Measurements from ENCODE around the gene PRR11. TPM values are rescaled to one million over a fixed set of nuclear protein-coding genes. Genes with fewer than 3 reads are reported as not detected.

The PRR11 gene
- total and polyA plus RNA-seq, 4 donors: 0.63 to 4.2 (median 2.0) TPM

- Histone ChIP-seq H3K27ac (ENCODE audit: low read depth in 1 of 2, low read length in 1 of 2) (no peak overlapping the region), H3K4me1 (ENCODE audit: control insufficient read depth in 5 of 5, insufficient read depth in 5 of 5, low read length in 5 of 5) (peaks cover 0 to 8% (median 3%) of the 10 kb centered on the region in 5 donors), H3K27me3 (ENCODE audit: control insufficient read depth in 3 of 3, insufficient read depth in 3 of 3, low read length in 2 of 3) (no peaks in the 10 kb centered on the region), H3K36me3 (ENCODE audit: control insufficient read depth in 4 of 4, insufficient read depth in 4 of 4, low read length in 4 of 4) (peaks cover 0 to 15% (median 2%) of the 10 kb centered on the region in 4 donors), H3K9me3 (ENCODE audit: control insufficient read depth in 4 of 4, insufficient read depth in 3 of 4, low read length in 3 of 4) (no peaks in the 10 kb centered on the region), H3K9ac (ENCODE audit: insufficient read depth in 1 of 2, low read length in 2 of 2) (no peak overlapping the region), H3K4me3 (no peak overlapping the region)
- WGBS, 2 donors: 87 to 92% methylated on average over 3 of the region's 3 CpGs
- no peak for ATAC-seq (ENCODE audit: insufficient read depth, low FRiP score)
- no peak for TF ChIP-seq CTCF (IDR thresholded peaks at IDR 0.05; ENCODE audit: control extremely low read depth, extremely low read depth)
- DNase-seq: no peak
Measured at GRCh38 chr17:59111539-59111938, 44.0 kb upstream of the PRR11 start.

DNA sequence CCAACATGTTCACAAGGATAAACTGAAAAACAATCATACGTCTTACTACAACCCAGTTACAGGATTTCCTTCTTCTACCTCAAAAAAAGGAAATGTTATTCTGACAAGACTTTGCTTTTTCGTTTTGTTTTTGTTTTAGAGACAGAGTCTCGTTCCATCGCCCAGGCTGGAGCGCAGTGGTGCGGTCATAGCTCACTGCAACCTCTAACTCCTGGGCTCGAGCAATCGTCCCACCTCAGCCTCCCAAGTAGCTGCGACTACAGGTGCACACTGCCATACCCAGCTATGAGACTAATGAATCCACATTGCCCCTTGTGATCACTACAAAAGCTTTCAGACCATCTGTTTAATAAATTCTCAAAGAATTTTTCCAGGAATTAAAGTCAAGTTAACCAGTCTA lies 40.1 kb upstream of the PRR11 start:
- no peak overlapping the region for H3K27ac ChIP-seq (ENCODE audit: low read depth in 1 of 2, low read length in 1 of 2)

DNA sequence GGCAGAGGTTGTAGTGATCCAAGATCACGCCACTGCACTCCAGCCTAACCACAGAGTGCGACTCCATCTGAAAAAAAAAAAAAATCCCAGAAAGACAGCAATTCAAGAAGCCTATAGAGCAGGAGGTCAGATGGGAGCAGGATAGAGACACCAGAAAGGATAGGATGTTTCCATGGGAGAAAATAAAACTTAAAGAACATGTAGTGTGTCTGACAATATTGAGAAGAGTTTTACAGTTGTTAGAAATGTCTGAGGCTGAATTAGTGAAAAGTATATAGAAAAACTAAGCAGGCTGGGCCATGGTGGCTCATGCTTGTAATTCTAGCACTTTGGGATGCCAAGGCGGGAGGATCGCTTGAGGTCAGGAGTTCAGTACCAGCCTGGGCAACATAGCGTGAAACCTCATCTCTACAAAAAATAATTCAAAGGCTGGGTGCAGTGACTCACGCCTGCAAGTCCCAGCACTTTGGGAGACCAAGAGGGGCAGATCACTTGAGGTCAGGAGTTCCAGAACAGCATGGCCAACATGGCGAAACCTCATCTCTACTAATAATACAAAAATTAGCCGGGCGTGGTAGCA lies 33.6 kb upstream of the PRR11 start:
- H3K4me3 ChIP-seq: no peak overlapping the region
- no peak overlapping the region for H3K27ac ChIP-seq (ENCODE audit: low read depth in 1 of 2, low read length in 1 of 2)
- no peaks in the 10 kb centered on the region for H3K4me1 ChIP-seq (ENCODE audit: control insufficient read depth in 5 of 5, insufficient read depth in 5 of 5, low read length in 5 of 5)
- TF ChIP-seq CTCF (IDR thresholded peaks at IDR 0.05; ENCODE audit: control extremely low read depth, extremely low read depth): no peak
- H3K9ac ChIP-seq (ENCODE audit: insufficient read depth in 1 of 2, low read length in 2 of 2): no peak overlapping the region
- H3K36me3 ChIP-seq (ENCODE audit: control insufficient read depth in 4 of 4, insufficient read depth in 4 of 4, low read length in 4 of 4): peaks cover 1 to 8% (median 5%) of the 10 kb centered on the region in 4 donors
- no peak for DNase-seq
- 97 to 99% methylated on average over 9 of the region's 9 CpGs for WGBS, 2 donors
- H3K9me3 ChIP-seq (ENCODE audit: control insufficient read depth in 4 of 4, insufficient read depth in 3 of 4, low read length in 3 of 4): no peaks in the 10 kb centered on the region
- no peaks in the 10 kb centered on the region for H3K27me3 ChIP-seq (ENCODE audit: control insufficient read depth in 3 of 3, insufficient read depth in 3 of 3, low read length in 2 of 3)
- ATAC-seq (ENCODE audit: insufficient read depth, low FRiP score): no peak

More for the DNA sequence above, 40.1 kb upstream of the PRR11 start:
- H3K9me3 ChIP-seq (ENCODE audit: control insufficient read depth in 4 of 4, insufficient read depth in 3 of 4, low read length in 3 of 4): no peaks in the 10 kb centered on the region
- H3K4me3 ChIP-seq: no peak overlapping the region
- DNase-seq (no peak), ATAC-seq (ENCODE audit: insufficient read depth, low FRiP score) (no peak)
- no peak overlapping the region for H3K9ac ChIP-seq (ENCODE audit: insufficient read depth in 1 of 2, low read length in 2 of 2)
- 83 to 91% methylated on average over 9 of the region's 9 CpGs for WGBS, 2 donors
- TF ChIP-seq CTCF (IDR thresholded peaks at IDR 0.05; ENCODE audit: control extremely low read depth, extremely low read depth): no peak
- no peaks in the 10 kb centered on the region for H3K27me3 ChIP-seq (ENCODE audit: control insufficient read depth in 3 of 3, insufficient read depth in 3 of 3, low read length in 2 of 3)
- peaks cover 0 to 19% (median 4%) of the 10 kb centered on the region in 4 donors for H3K36me3 ChIP-seq (ENCODE audit: control insufficient read depth in 4 of 4, insufficient read depth in 4 of 4, low read length in 4 of 4)
- H3K4me1 ChIP-seq (ENCODE audit: control insufficient read depth in 5 of 5, insufficient read depth in 5 of 5, low read length in 5 of 5): no peaks in the 10 kb centered on the region

GRCh38 chr17:59124665-59125064 lies 30.9 kb upstream of the PRR11 start:
- no peaks in the 10 kb centered on the region for H3K27me3 ChIP-seq (ENCODE audit: control insufficient read depth in 3 of 3, insufficient read depth in 3 of 3, low read length in 2 of 3)
- H3K9ac ChIP-seq (ENCODE audit: insufficient read depth in 1 of 2, low read length in 2 of 2): no peak overlapping the region
- TF ChIP-seq CTCF (IDR thresholded peaks at IDR 0.05; ENCODE audit: control extremely low read depth, extremely low read depth): no peak
- no peaks in the 10 kb centered on the region for H3K9me3 ChIP-seq (ENCODE audit: control insufficient read depth in 4 of 4, insufficient read depth in 3 of 4, low read length in 3 of 4)
- no peak for DNase-seq
- 93 to 97% methylated on average over 6 of the region's 6 CpGs for WGBS, 2 donors
- no peak overlapping the region for H3K27ac ChIP-seq (ENCODE audit: low read depth in 1 of 2, low read length in 1 of 2)
- H3K4me3 ChIP-seq: no peak overlapping the region
- H3K36me3 ChIP-seq (ENCODE audit: control insufficient read depth in 4 of 4, insufficient read depth in 4 of 4, low read length in 4 of 4): peaks cover 0 to 9% (median 3%) of the 10 kb centered on the region in 4 donors
- no peak for ATAC-seq (ENCODE audit: insufficient read depth, low FRiP score)
- H3K4me1 ChIP-seq (ENCODE audit: control insufficient read depth in 5 of 5, insufficient read depth in 5 of 5, low read length in 5 of 5): no peaks in the 10 kb centered on the region

Data from lung (tissue), 12 donors.